Upper lobe of right lung (tissue), 1 donor: ENCODE results near the gene CAMKMT. TPM values are rescaled to one million over a fixed set of nuclear protein-coding genes. Genes with fewer than 3 reads are reported as not detected.

Experiments
- ATAC-seq: fragments of 200-7000 bp; cut with Tn5 transposase; one replicate; pipeline ENCODE4 v1.9.1; 2020; ENCODE audit warnings: mild to moderate bottlenecking, moderate library complexity
- DNase-seq: peaks from one replicate; pipeline ENCODE4 v3.0.0-alpha.2; 2020
- H3K27ac ChIP-seq: fragments of 200-600 bp; one replicate; pipeline ENCODE4 v1.8.0; 2022
- H3K27me3 ChIP-seq: fragments of 200-600 bp; one replicate; pipeline ENCODE4 v1.8.0; 2022; ENCODE audit warnings: mild to moderate bottlenecking
- H3K36me3 ChIP-seq: fragments of 200-600 bp; one replicate; pipeline ENCODE4 v1.8.0; 2022
- H3K4me1 ChIP-seq: fragments of 200-600 bp; one replicate; pipeline ENCODE4 v1.8.0; 2022
- H3K4me3 ChIP-seq: fragments of 200-600 bp; one replicate; pipeline ENCODE4 v1.8.0; 2022; ENCODE audit warnings: mild to moderate bottlenecking
- H3K9me3 ChIP-seq: fragments of 200-600 bp; one replicate; pipeline ENCODE4 v1.8.0; 2022
- intact Hi-C: fragments of 100-400 bp; cut with DNase I; formaldehyde crosslinking; loops from one replicate; pipeline ENCODE4 v1.11.0; 2022
- total RNA-seq: library from RNA; stranded (reverse); fragmentation: NEBNext Ultra II Directional; extraction: Animal tissue kit (Norgen Biotek cat#: 25700); gene quantifications from one replicate; pipeline ENCODE4 v1.2.1, GENCODE V29; 2021
- TF ChIP-seq, protein P1 (sequence below): fragments of 200-600 bp; IDR thresholded peaks from one replicate; pipeline ENCODE4 v1.8.0; 2022; ENCODE audit warnings: antibody characterized with exemption
- donor health status: DM: no; HTN: yes; CAD: no; lungs with severe emphysema.

Gene CAMKMT
- total RNA-seq, 1 donor from 2014 or later, result 10.5 TPM

DNA sequence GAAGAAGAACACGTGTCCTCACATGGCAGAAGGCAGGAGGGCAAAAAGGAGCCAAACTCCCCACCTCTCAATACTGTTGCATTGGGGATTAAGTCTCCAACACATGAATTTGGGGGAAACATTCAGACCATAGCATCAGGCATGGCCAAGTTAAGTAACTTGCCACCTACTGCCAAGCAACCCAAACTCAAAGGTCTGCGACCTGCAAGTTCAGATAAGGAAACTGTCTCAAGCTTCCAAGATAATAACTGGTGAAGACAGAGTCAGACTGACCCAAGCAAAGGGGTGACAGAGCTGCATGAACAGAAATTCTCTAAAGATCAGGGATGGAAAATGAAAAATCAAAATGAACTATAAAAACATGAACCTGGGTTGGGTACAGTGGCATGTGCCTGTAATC is 391.0 kb downstream of the CAMKMT start:
- ATAC-seq, result no peak
- TF ChIP-seq, protein P1, sequence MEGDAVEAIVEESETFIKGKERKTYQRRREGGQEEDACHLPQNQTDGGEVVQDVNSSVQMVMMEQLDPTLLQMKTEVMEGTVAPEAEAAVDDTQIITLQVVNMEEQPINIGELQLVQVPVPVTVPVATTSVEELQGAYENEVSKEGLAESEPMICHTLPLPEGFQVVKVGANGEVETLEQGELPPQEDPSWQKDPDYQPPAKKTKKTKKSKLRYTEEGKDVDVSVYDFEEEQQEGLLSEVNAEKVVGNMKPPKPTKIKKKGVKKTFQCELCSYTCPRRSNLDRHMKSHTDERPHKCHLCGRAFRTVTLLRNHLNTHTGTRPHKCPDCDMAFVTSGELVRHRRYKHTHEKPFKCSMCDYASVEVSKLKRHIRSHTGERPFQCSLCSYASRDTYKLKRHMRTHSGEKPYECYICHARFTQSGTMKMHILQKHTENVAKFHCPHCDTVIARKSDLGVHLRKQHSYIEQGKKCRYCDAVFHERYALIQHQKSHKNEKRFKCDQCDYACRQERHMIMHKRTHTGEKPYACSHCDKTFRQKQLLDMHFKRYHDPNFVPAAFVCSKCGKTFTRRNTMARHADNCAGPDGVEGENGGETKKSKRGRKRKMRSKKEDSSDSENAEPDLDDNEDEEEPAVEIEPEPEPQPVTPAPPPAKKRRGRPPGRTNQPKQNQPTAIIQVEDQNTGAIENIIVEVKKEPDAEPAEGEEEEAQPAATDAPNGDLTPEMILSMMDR, result no peak

DNA sequence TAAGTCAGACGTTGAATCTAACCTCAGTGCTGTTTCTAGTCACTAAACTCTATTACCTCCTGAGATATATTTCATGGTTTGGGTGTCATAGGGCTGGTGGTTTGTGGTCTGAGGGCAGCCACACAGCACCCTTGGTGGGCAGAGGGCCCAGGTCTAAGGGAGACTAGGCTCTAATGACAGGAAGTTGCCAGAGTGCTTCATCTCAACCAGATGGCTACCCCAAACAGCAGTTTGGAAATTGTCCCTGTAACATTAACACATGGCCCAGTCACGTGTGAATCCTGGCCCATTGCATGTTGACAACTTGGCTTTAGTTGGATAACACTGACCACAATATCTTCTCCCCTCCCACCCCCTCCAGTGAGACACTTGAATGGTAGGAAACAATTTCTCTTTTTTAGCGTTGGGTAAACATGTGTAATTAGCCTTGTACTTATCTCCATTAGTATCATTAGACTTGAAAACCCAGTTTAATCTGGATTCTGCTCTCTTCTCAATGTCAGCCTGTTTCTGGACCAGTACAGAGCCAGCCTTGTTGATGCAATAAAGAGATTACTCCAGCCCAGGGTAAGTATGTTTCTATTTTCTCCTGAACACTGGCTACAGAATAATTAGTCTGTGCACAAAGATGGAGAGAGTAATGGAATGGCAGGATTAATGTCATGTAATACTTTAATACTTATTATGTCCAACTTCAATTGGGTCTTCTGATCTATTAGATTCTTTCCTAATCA is 392.0 kb downstream of the CAMKMT start:
- ATAC-seq (no peak), DNase-seq (no peak)
- Histone ChIP-seq H3K9me3 (no peaks in the 10 kb centered on the region), H3K27ac (no peak overlapping the region), H3K4me1 (no peaks in the 10 kb centered on the region), H3K27me3 (no peaks in the 10 kb centered on the region), H3K4me3 (no peak overlapping the region), H3K36me3 (no peaks in the 10 kb centered on the region)
- TF ChIP-seq, protein P1, result no peak
- intact Hi-C loops, result no loop called here

More for the DNA sequence above, 391.0 kb downstream of the CAMKMT start:
- intact Hi-C loops, result no loop called here
- no peaks in the 10 kb centered on the region for H3K4me1 ChIP-seq
- no peaks in the 10 kb centered on the region for H3K27me3 ChIP-seq
- H3K27ac ChIP-seq, result no peak overlapping the region
- no peak for DNase-seq
- no peaks in the 10 kb centered on the region for H3K36me3 ChIP-seq
- no peak overlapping the region for H3K4me3 ChIP-seq
- H3K9me3 ChIP-seq, result no peaks in the 10 kb centered on the region

DNA sequence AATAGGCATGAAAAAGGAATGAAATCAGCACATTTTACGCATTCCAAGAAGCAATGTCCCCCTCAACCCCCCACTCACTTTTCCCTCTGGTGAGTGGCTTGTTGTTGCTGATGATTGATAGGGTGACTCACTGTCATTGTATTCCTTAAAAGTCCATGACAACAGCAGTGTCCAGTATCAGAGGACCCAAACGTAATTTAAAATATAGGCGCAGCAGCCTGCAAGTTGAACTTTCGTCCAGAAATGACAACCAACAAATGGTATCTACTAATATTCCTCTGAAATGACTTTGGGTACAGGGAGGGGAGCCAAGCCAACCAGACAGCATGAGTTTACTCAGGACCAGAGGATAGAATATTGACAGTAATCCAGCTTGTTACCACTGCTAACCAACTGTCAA is 396.8 kb downstream of the CAMKMT start:
- TF ChIP-seq, protein P1, result no peak
- no peaks in the 10 kb centered on the region for H3K27me3 ChIP-seq
- H3K27ac ChIP-seq, result no peak overlapping the region
- H3K4me3 ChIP-seq, result no peak overlapping the region
- H3K4me1 ChIP-seq, result no peaks in the 10 kb centered on the region
- DNase-seq (no peak), ATAC-seq (no peak)
- H3K9me3 ChIP-seq, result no peaks in the 10 kb centered on the region
- H3K36me3 ChIP-seq, result no peaks in the 10 kb centered on the region
- intact Hi-C loops, result no loop called here

DNA sequence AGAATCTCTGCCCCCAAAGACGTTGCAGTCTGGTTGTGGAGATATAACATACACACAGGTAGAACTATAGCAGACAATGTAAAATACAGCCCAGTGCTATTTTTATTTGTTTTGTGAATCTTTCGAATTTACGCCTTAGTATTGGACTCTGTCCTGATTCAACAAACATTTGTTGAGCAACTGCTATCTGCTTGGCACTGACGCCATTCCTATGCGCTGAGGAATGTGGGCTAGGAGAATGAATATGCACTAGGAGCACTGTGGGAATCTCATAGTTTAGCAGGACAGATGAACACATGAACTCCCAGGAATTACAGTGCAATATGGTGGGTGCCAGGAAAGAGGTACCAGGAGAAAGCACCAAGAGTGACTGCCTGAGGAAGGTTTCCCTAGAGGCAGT is 398.1 kb downstream of the CAMKMT start:
- no peak for DNase-seq
- TF ChIP-seq, protein P1, result no peak
- H3K4me1 ChIP-seq, result no peaks in the 10 kb centered on the region
- intact Hi-C loops, result no loop called here
- no peaks in the 10 kb centered on the region for H3K27me3 ChIP-seq
- no peaks in the 10 kb centered on the region for H3K36me3 ChIP-seq
- no peak overlapping the region for H3K4me3 ChIP-seq
- no peak overlapping the region for H3K27ac ChIP-seq
- no peaks in the 10 kb centered on the region for H3K9me3 ChIP-seq
- ATAC-seq, result no peak

DNA sequence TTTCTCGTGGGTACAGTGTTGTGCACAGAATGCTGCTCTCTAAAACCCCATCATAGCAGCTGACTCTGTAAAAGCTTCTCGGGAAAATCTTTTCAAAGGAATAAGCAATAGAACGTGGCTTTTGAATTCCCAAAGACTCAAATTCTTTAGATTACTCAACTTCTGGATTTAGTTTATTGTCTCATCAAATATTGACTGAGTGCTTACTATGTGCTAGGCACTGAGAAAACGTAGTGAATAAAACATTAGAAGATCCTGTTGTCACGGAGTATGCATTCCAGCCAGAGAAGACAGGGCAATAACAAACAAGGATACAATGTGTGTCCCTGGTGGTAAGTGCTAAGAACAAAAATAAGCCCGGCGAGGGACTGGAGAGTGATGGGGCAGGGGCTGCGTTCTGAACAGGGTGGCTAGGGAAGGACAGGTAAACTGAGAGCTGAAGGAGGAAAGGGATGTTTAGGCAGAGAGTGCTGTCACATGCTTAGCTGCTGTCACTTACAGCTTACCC is 401.6 kb downstream of the CAMKMT start:
- Histone ChIP-seq H3K27ac (no peak overlapping the region), H3K4me1 (no peaks in the 10 kb centered on the region), H3K9me3 (no peaks in the 10 kb centered on the region), H3K36me3 (no peaks in the 10 kb centered on the region), H3K4me3 (no peak overlapping the region), H3K27me3 (peaks cover 4% of the 10 kb centered on the region)
- intact Hi-C loops, result no loop called here
- TF ChIP-seq, protein P1, result no peak
- ATAC-seq (no peak), DNase-seq (no peak)
